ENCODE measurements around the gene EIF4E1B. TPM values are rescaled to one million over a fixed set of nuclear protein-coding genes. Genes with fewer than 3 reads are reported as not detected.

The EIF4E1B gene
- not detected for total RNA-seq

GRCh38 chr5:176629853-176630680 is at the start of gene EIF4E1B, which contains the start of gene SNCB:
TSS of gene EIF4E1B (plus strand) at chr5:176630675. CDS start at chr5:176642788, 12,113 bp downstream.
TSS of gene SNCB (minus strand) at chr5:176630534. CDS start at chr5:176629654, 880 bp downstream.
- WGBS, 2 donors = 0 to 1% methylated on average over 6 to 24 of the region's 94 CpGs
- H3K4me3 ChIP-seq = peak within 1 kb of the TSS in 2 of 4 donors; percentile 39 to 60
- DNase-seq = no peak
- peaks cover 0 to 98% (median 28%) of the 10 kb centered on the region in 4 donors for H3K27me3 ChIP-seq
- no peaks in the 10 kb centered on the region for H3K9me3 ChIP-seq
- H3K36me3 ChIP-seq = no peaks in the 10 kb centered on the region
- no peak within 1 kb of the TSS for H3K27ac ChIP-seq
- peaks cover 8 to 35% (median 16%) of the 10 kb centered on the region in 3 donors for H3K4me1 ChIP-seq
- no peak for TF ChIP-seq POLR2A (IDR thresholded peaks at IDR 0.05)
- TF ChIP-seq CTCF (IDR thresholded peaks at IDR 0.05) = no peak
- intact Hi-C loops (cut with DNase I) = no loop called here

GRCh38 chr5:176581361-176581760 is 49.1 kb upstream of the EIF4E1B start:
- 59 to 81% methylated on average over 4 to 7 of the region's 12 CpGs for WGBS, 2 donors
- intact Hi-C loops (cut with DNase I) = no loop called here

GRCh38 chr5:176583076-176583475 is 47.4 kb upstream of the EIF4E1B start:
- intact Hi-C loops (cut with DNase I) = no loop called here
- DNase-seq = no peak
- WGBS, 2 donors = 73 to 84% methylated on average over 4 of the region's 4 CpGs
- no peak overlapping the region for H3K4me3 ChIP-seq
- no peaks in the 10 kb centered on the region for H3K36me3 ChIP-seq
- no peaks in the 10 kb centered on the region for H3K27me3 ChIP-seq
- H3K4me1 ChIP-seq = peaks cover 0 to 4% (median 0%) of the 10 kb centered on the region in 3 donors
- no peak overlapping the region for H3K27ac ChIP-seq
- TF ChIP-seq POLR2A (IDR thresholded peaks at IDR 0.05) (no peak), CTCF (IDR thresholded peaks at IDR 0.05) (no peak)
- H3K9me3 ChIP-seq = peaks cover 0 to 23% (median 17%) of the 10 kb centered on the region in 3 donors

More at GRCh38 chr5:176581361-176581760, 49.1 kb upstream of the EIF4E1B start:
- Histone ChIP-seq H3K27ac (no peak overlapping the region), H3K9me3 (peaks cover 0 to 23% (median 17%) of the 10 kb centered on the region in 3 donors), H3K36me3 (no peaks in the 10 kb centered on the region), H3K4me3 (no peak overlapping the region), H3K27me3 (no peaks in the 10 kb centered on the region), H3K4me1 (peaks cover 0 to 6% (median 0%) of the 10 kb centered on the region in 3 donors)
- no peak for TF ChIP-seq POLR2A (IDR thresholded peaks at IDR 0.05)
- TF ChIP-seq CTCF (IDR thresholded peaks at IDR 0.05) = no peak
- DNase-seq = no peak

GRCh38 chr5:176587398-176587797 is 43.1 kb upstream of the EIF4E1B start:
- Histone ChIP-seq H3K9me3 (peaks cover 0 to 23% (median 17%) of the 10 kb centered on the region in 3 donors), H3K27me3 (no peaks in the 10 kb centered on the region), H3K4me1 (no peaks in the 10 kb centered on the region), H3K36me3 (no peaks in the 10 kb centered on the region), H3K27ac (no peak overlapping the region), H3K4me3 (no peak overlapping the region)
- 77 to 89% methylated on average over 6 to 7 of the region's 7 CpGs for WGBS, 2 donors
- TF ChIP-seq CTCF (IDR thresholded peaks at IDR 0.05) (no peak), POLR2A (IDR thresholded peaks at IDR 0.05) (no peak)
- DNase-seq = no peak
- intact Hi-C loops (cut with DNase I) = no loop called here

GRCh38 chr5:176588297-176588696 is 42.2 kb upstream of the EIF4E1B start:
- peaks cover 0 to 23% (median 17%) of the 10 kb centered on the region in 3 donors for H3K9me3 ChIP-seq
- H3K4me3 ChIP-seq = no peak overlapping the region
- no peaks in the 10 kb centered on the region for H3K27me3 ChIP-seq
- no peaks in the 10 kb centered on the region for H3K36me3 ChIP-seq
- intact Hi-C loops (cut with DNase I) = no loop called here
- no peak overlapping the region for H3K27ac ChIP-seq
- H3K4me1 ChIP-seq = no peaks in the 10 kb centered on the region
- DNase-seq = no peak
- TF ChIP-seq CTCF (IDR thresholded peaks at IDR 0.05) = no peak
- TF ChIP-seq POLR2A (IDR thresholded peaks at IDR 0.05) = no peak
